K562 (cell line): ENCODE results near the gene GLRA3. TPM values are rescaled to one million over a fixed set of nuclear protein-coding genes. Genes with fewer than 3 reads are reported as not detected.

Experiments
- CREBBP ChIP-seq: IDR thresholded peaks from one replicate; pipeline ENCODE4 v1.6.1; 2012; ENCODE audit warnings: low read depth, mild to moderate bottlenecking, control low read depth, inconsistent platforms, low read length
- ESRRB ChIP-seq: fragments of 250-450 bp; sonication (Bioruptor Pico); IDR thresholded peaks from 2 replicates; pipeline ENCODE4 v1.5.0; 2020; ENCODE audit warnings: mild to moderate bottlenecking, moderate library complexity, borderline replicate concordance
- HDAC3 ChIP-seq: fragments of 450-650 bp; IDR thresholded peaks from 2 replicates; pipeline ENCODE4 v1.6.1; 2018; ENCODE audit warnings: borderline replicate concordance, mild to moderate bottlenecking, moderate library complexity; ENCODE audit not compliant: partially characterized antibody
- HDAC6 ChIP-seq: IDR thresholded peaks from 2 replicates; pipeline ENCODE4 v1.6.1; 2012; ENCODE audit warnings: low read depth, mild to moderate bottlenecking, control low read depth, inconsistent platforms, low read length, moderate library complexity
- PHB2 ChIP-seq: fragments of 450-650 bp; IDR thresholded peaks from 2 replicates; pipeline ENCODE4 v1.6.1; 2017; ENCODE audit warnings: low read depth
- SIN3A ChIP-seq, 2 experiments: fragments of 150-350 bp in 1 of 2; IDR thresholded peaks; 2 replicates each; pipeline ENCODE4 v1.6.1; 2011 to 2016; ENCODE audit warnings: borderline replicate concordance in 2 of 2, low read depth in 2 of 2, low read length in 2 of 2, mild to moderate bottlenecking in 2 of 2, moderate library complexity in 2 of 2; ENCODE audit not compliant: control insufficient read depth in 1 of 2
- ZC3H8 ChIP-seq: fragments of 450-650 bp; IDR thresholded peaks from 2 replicates; pipeline ENCODE4 v1.6.1; 2017
- ZNF217 ChIP-seq: sonication (generic); formaldehyde crosslinking; IDR thresholded peaks from 2 replicates; pipeline ENCODE4 v1.8.0; 2022; ENCODE audit warnings: mild to moderate bottlenecking, missing genetic modification reagents
- ZNF347 ChIP-seq: fragments of 450-650 bp; formaldehyde crosslinking; IDR thresholded peaks from 2 replicates; pipeline ENCODE4 v1.4.0; 2020; ENCODE audit warnings: low read depth, mild to moderate bottlenecking, moderate library complexity
- ZNF384 ChIP-seq: IDR thresholded peaks from 2 replicates; pipeline ENCODE4 v1.6.1; 2012; ENCODE audit warnings: low read depth, low read length, improper control_type of control experiment
- ZNF76 ChIP-seq: fragments of 250-450 bp; sonication (Bioruptor Pico); IDR thresholded peaks from 2 replicates; pipeline ENCODE4 v1.4.0; 2020; ENCODE audit warnings: mild to moderate bottlenecking, moderate library complexity, borderline replicate concordance
- ZSCAN29 ChIP-seq: fragments of 450-650 bp; IDR thresholded peaks from 2 replicates; pipeline ENCODE4 v1.6.1; 2017
- polyA plus RNA-seq, 8 experiments: library from polyadenylated mRNA; depleted of rRNA in 4 of 8; stranded (reverse) in 5 of 8; unstranded in 3 of 8; fragments of >200 nt; fragmentation: Nextera tagmentation in 2 of 8; fragmentation: Illumina TruSeq in 1 of 8; extraction: Ambion mirVana in 2 of 8; extraction: Trizol in 1 of 8; gene quantifications; 2 replicates each; pipeline versions ENCODE4 v1.2.1 to v1.2.3, GENCODE V29; 2011 to 2014; ENCODE audit warnings: inconsistent platforms in 1 of 8, missing spikeins in 1 of 8
- total RNA-seq, 7 experiments: library from RNA; depleted of rRNA in 6 of 7; stranded (reverse); fragments of >200 nt in 6 of 7; fragmentation: Illumina TruSeq in 2 of 7; extraction: Trizol in 2 of 7; gene quantifications; 2 replicates each; pipeline versions ENCODE4 v1.2.1 to v1.2.3, GENCODE V29; 2011 to 2021; ENCODE audit warnings: low replicate concordance in 1 of 7
- TF ChIP-seq, protein P1 (sequence below): sonication (generic); formaldehyde crosslinking; IDR thresholded peaks from 2 replicates; pipeline ENCODE4 v1.8.1; 2022; ENCODE audit warnings: missing genetic modification reagents
- TF ChIP-seq, protein P2 (sequence below): fragments of 150-350 bp; conservative IDR thresholded peaks from 2 replicates; pipeline ENCODE4 v1.6.1; 2014; ENCODE audit warnings: low read length
- TF ChIP-seq, protein P3 (sequence below): fragments of 200-800 bp; sonication (Bioruptor generic); IDR thresholded peaks from 2 replicates; pipeline ENCODE4 v1.6.1; 2017; ENCODE audit warnings: missing genetic modification characterization, missing compliant biosample characterization
- TF ChIP-seq, protein P4 (sequence below): sonication (generic); formaldehyde crosslinking; IDR thresholded peaks from 2 replicates; pipeline ENCODE4 v1.8.0; 2022; ENCODE audit warnings: mild to moderate bottlenecking, missing genetic modification reagents
- TF ChIP-seq, protein P5 (sequence below): fragments of 250-450 bp; sonication (Bioruptor Pico); IDR thresholded peaks from 2 replicates; pipeline ENCODE4 v1.8.0; 2022; ENCODE audit warnings: inconsistent platforms, mild to moderate bottlenecking, moderate library complexity, borderline replicate concordance
- TF ChIP-seq, protein P6 (sequence below): fragments of 450-650 bp; IDR thresholded peaks from 2 replicates; pipeline ENCODE4 v1.6.1; 2014; ENCODE audit warnings: low read depth, mild to moderate bottlenecking, moderate library complexity, borderline replicate concordance

GLRA3 gene
- total and polyA plus RNA-seq, 9 of the 15 experiments (the other 6 are each of a cell fraction or from before 2014, with no cell fraction given) = 0.06 to 0.14 (median 0.08) TPM; not detected in 2

DNA sequence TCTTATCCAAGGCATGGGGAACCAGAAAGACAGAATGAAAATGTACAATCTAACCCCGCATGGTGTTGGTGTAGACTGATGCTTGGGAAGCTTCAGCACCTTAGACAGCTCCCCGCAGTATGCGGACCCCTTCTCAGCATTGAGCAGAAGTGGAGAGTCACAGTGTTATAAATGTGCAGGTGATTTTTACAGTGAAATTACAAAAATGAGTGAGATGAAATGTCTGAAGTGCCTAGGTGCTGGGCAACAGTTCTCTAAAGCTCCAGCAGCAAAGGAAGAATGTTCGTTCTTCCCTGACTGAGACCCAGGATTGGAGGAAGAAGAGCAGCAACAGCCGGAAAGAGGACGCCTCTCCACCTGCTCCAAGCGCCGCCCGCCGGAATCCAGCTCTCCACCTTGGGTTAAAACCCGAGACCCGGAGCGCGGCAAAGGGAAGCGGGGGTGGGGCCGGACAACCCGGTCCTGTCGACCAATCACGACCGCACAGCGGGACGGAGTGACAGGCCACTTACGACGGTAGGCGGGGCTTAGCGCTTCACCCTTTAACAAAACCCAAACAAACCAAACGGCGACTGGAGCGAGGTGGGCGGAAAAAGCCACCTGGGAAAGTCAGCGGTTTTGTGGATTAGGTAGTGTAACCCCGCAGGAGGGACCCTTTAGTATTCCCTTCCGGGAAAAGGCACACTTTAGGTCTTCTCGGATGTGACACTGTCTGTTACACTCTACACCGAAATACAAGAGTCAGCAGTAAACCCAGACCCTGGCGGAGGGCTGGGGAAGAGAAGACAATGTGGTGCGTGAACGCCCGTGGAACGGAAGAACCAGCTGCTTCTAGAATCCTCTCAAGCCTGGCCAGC is at the start of gene GLRA3 (continued):
- TF ChIP-seq, protein P1, sequence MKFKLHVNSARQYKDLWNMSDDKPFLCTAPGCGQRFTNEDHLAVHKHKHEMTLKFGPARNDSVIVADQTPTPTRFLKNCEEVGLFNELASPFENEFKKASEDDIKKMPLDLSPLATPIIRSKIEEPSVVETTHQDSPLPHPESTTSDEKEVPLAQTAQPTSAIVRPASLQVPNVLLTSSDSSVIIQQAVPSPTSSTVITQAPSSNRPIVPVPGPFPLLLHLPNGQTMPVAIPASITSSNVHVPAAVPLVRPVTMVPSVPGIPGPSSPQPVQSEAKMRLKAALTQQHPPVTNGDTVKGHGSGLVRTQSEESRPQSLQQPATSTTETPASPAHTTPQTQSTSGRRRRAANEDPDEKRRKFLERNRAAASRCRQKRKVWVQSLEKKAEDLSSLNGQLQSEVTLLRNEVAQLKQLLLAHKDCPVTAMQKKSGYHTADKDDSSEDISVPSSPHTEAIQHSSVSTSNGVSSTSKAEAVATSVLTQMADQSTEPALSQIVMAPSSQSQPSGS (CRISPR knock-in tag) = no peak
- TF ChIP-seq ZNF76 (CRISPR knock-in tag) (no peak), ZNF217 (no peak), ZNF384 (no peak), HDAC3 (no peak), ESRRB (CRISPR knock-in tag) (no peak), CREBBP (no peak), ZC3H8 (no peak), ZSCAN29 (no peak), HDAC6 (no peak), PHB2 (no peak), SIN3A (IDR thresholded peaks at IDR 0.05; ENCODE audit: borderline replicate concordance in 2 of 2, control insufficient read depth in 1 of 2, low read depth in 2 of 2, low read length in 2 of 2) (peak; percentile 31 to 52; a peak in 2 of 4 replicates), ZNF347 (CRISPR knock-in tag) (no peak)
- TF ChIP-seq, protein P2, sequence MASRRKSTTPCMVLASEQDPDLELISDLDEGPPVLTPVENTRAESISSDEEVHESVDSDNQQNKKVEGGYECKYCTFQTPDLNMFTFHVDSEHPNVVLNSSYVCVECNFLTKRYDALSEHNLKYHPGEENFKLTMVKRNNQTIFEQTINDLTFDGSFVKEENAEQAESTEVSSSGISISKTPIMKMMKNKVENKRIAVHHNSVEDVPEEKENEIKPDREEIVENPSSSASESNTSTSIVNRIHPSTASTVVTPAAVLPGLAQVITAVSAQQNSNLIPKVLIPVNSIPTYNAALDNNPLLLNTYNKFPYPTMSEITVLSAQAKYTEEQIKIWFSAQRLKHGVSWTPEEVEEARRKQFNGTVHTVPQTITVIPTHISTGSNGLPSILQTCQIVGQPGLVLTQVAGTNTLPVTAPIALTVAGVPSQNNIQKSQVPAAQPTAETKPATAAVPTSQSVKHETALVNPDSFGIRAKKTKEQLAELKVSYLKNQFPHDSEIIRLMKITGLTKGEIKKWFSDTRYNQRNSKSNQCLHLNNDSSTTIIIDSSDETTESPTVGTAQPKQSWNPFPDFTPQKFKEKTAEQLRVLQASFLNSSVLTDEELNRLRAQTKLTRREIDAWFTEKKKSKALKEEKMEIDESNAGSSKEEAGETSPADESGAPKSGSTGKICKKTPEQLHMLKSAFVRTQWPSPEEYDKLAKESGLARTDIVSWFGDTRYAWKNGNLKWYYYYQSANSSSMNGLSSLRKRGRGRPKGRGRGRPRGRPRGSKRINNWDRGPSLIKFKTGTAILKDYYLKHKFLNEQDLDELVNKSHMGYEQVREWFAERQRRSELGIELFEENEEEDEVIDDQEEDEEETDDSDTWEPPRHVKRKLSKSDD = no peak
- TF ChIP-seq, protein P3, sequence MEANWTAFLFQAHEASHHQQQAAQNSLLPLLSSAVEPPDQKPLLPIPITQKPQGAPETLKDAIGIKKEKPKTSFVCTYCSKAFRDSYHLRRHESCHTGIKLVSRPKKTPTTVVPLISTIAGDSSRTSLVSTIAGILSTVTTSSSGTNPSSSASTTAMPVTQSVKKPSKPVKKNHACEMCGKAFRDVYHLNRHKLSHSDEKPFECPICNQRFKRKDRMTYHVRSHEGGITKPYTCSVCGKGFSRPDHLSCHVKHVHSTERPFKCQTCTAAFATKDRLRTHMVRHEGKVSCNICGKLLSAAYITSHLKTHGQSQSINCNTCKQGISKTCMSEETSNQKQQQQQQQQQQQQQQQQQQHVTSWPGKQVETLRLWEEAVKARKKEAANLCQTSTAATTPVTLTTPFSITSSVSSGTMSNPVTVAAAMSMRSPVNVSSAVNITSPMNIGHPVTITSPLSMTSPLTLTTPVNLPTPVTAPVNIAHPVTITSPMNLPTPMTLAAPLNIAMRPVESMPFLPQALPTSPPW (CRISPR knock-in tag) = no peak
- TF ChIP-seq, protein P4, sequence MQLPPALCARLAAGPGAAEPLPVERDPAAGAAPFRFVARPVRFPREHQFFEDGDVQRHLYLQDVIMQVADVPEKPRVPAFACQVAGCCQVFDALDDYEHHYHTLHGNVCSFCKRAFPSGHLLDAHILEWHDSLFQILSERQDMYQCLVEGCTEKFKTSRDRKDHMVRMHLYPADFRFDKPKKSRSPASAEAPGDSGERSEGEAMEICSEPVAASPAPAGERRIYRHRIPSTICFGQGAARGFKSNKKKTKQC (CRISPR knock-in tag) = peak; percentile 6; the same call in 1 of the 2 replicates
- TF ChIP-seq, protein P5, sequence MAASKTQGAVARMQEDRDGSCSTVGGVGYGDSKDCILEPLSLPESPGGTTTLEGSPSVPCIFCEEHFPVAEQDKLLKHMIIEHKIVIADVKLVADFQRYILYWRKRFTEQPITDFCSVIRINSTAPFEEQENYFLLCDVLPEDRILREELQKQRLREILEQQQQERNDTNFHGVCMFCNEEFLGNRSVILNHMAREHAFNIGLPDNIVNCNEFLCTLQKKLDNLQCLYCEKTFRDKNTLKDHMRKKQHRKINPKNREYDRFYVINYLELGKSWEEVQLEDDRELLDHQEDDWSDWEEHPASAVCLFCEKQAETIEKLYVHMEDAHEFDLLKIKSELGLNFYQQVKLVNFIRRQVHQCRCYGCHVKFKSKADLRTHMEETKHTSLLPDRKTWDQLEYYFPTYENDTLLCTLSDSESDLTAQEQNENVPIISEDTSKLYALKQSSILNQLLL (CRISPR knock-in tag) = no peak
- TF ChIP-seq, protein P6, sequence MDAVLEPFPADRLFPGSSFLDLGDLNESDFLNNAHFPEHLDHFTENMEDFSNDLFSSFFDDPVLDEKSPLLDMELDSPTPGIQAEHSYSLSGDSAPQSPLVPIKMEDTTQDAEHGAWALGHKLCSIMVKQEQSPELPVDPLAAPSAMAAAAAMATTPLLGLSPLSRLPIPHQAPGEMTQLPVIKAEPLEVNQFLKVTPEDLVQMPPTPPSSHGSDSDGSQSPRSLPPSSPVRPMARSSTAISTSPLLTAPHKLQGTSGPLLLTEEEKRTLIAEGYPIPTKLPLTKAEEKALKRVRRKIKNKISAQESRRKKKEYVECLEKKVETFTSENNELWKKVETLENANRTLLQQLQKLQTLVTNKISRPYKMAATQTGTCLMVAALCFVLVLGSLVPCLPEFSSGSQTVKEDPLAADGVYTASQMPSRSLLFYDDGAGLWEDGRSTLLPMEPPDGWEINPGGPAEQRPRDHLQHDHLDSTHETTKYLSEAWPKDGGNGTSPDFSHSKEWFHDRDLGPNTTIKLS = no peak
